Mammary epithelial cell (primary cell): ENCODE measurements around the gene OR1A2.

Experiments
- CTCF ChIP-seq, 2 donors: IDR thresholded peaks in 1 of 2; conservative IDR thresholded peaks in 1 of 2; 2 replicates each; pipeline ENCODE4 v1.5.1; 2011 to 2012; ENCODE audit warnings: inconsistent platforms in 2 of 2, low read length in 2 of 2, mild to moderate bottlenecking in 2 of 2, control low read depth in 1 of 2, low read depth in 1 of 2; ENCODE audit not compliant: insufficient read depth in 1 of 2; ENCODE audit errors: extremely low read depth in 1 of 2
- EZH2 ChIP-seq: IDR thresholded peaks from 2 replicates; pipeline ENCODE4 v1.6.1; 2012; ENCODE audit warnings: low read length, inconsistent platforms, borderline replicate concordance

GRCh38 chr17:3221850-3222249 lies 24.5 kb downstream of the OR1A2 start:
- TF ChIP-seq CTCF (conservative IDR thresholded peaks at IDR 0.05 in 1 of 2, IDR thresholded peaks at IDR 0.05 in 1 of 2; ENCODE audit: extremely low read depth in 1 of 2, insufficient read depth in 1 of 2, low read depth in 1 of 2, low read length in 2 of 2) (no peak), EZH2 (no peak)
